C4-2B (cell line): ENCODE results near the gene ARHGEF5.

Experiments
- CTCF ChIP-seq: fragments of 450-650 bp; conservative IDR thresholded peaks from 2 replicates; pipeline ENCODE4 v1.5.1; 2017; ENCODE audit warnings: mild to moderate bottlenecking
- ZFX ChIP-seq: fragments of 450-650 bp; IDR thresholded peaks from 2 replicates; pipeline ENCODE4 v1.6.1; 2017

- TF ChIP-seq CTCF (no peak), ZFX (no peak)
These were observed 33.7 kb downstream of the ARHGEF5 start for GRCh38 chr7:144388950-144389349.
